Measurements from ENCODE around the gene KMO. TPM values are rescaled to one million over a fixed set of nuclear protein-coding genes. Genes with fewer than 3 reads are reported as not detected.

KMO gene
- total RNA-seq, 1 experiment from 2014 or later, result not detected

DNA sequence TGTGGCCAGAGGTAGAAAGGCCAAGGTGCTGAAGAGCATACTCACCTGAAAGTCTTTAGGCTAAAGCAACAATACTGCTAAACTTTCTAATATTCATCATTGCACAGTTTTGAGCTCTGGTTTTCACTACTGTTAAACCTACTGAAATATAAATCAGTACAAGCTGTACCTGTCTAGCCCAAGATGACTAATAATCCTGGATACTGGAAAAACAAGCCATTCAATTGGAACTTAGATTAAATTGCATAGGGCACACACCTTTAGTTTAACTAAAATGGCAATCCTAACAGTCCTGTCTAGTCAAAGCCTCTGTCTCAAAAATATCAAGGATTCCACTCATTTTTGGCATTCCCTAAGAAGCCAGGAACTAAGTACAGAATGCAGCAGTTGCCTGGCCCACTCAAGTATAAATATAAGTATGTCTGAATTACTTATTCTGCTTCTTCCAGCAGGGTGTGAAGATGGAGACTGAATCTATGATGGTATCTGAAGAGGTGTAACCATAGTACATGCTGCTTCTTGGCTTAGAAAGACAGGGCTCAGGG lies 104.9 kb downstream of the KMO start:
- H3K23ac ChIP-seq (ENCODE audit: insufficient read length, low read depth, low read length), result no peak overlapping the region
- no peaks in the 10 kb centered on the region for H3K79me1 ChIP-seq (ENCODE audit: insufficient read depth, low read depth, low read length, poor library complexity, severe bottlenecking)
- H2BK20ac ChIP-seq (ENCODE audit: low read depth, low read length, poor library complexity, severe bottlenecking), result no peak overlapping the region
- no peak overlapping the region for H3K27ac ChIP-seq (ENCODE audit: insufficient read length, low read depth, low read length)
- Mint-ChIP-seq H3K9me3 (peaks cover 9 to 14% of the 10 kb centered on the region in 2 experiments), H3K36me3 (ENCODE audit: insufficient read depth in 1 of 3, low read depth in 3 of 3) (peaks cover 28 to 38% (median 36%) of the 10 kb centered on the region in 3 experiments), H3K4me3 (peak overlapping the region; percentile 86 to 89; a peak in 3 of 5 replicates), H3K4me1 (peaks cover 24 to 27% of the 10 kb centered on the region in 2 experiments), H3K27me3 (ENCODE audit: low read depth) (peaks cover 16% of the 10 kb centered on the region), H3K27ac (no peak overlapping the region)
- no peak overlapping the region for H2BK12ac ChIP-seq (ENCODE audit: insufficient read length, low read depth, low read length)
- H3K18ac ChIP-seq (ENCODE audit: insufficient read length, low read depth, low read length), result no peak overlapping the region
- no peak overlapping the region for H4K5ac ChIP-seq (ENCODE audit: insufficient read length, low read depth, low read length)
- peak overlapping the region; percentile 87 for H3K4me2 ChIP-seq (ENCODE audit: insufficient read depth, insufficient read length, low read length)
- peaks cover 3% of the 10 kb centered on the region for H3K23me2 ChIP-seq (ENCODE audit: insufficient read length, low read depth, low read length, poor library complexity, severe bottlenecking)
- H3K9me3 ChIP-seq (ENCODE audit: control insufficient read depth, low read depth, low read length), result no peaks in the 10 kb centered on the region
- no peaks in the 10 kb centered on the region for H3K27me3 ChIP-seq (ENCODE audit: insufficient read depth, low read length)
- no peak overlapping the region for H3K14ac ChIP-seq (ENCODE audit: insufficient read depth, low read length)
- no peak overlapping the region for H4K91ac ChIP-seq (ENCODE audit: insufficient read length, low read depth, low read length)
- H4K8ac ChIP-seq (replicated peaks; ENCODE audit: insufficient read length, low read depth, low read length), result no peak overlapping the region
- no peak overlapping the region for H3K56ac ChIP-seq (ENCODE audit: insufficient read length, low read depth, low read length)
- no peak overlapping the region for H2BK5ac ChIP-seq (ENCODE audit: insufficient read length, low read length)
- no peak overlapping the region for H2BK120ac ChIP-seq (ENCODE audit: low read depth, low read length, poor library complexity, severe bottlenecking)
- TF ChIP-seq, protein P1, sequence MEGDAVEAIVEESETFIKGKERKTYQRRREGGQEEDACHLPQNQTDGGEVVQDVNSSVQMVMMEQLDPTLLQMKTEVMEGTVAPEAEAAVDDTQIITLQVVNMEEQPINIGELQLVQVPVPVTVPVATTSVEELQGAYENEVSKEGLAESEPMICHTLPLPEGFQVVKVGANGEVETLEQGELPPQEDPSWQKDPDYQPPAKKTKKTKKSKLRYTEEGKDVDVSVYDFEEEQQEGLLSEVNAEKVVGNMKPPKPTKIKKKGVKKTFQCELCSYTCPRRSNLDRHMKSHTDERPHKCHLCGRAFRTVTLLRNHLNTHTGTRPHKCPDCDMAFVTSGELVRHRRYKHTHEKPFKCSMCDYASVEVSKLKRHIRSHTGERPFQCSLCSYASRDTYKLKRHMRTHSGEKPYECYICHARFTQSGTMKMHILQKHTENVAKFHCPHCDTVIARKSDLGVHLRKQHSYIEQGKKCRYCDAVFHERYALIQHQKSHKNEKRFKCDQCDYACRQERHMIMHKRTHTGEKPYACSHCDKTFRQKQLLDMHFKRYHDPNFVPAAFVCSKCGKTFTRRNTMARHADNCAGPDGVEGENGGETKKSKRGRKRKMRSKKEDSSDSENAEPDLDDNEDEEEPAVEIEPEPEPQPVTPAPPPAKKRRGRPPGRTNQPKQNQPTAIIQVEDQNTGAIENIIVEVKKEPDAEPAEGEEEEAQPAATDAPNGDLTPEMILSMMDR (conservative IDR thresholded peaks at IDR 0.05), result no peak
- no peak overlapping the region for H2AFZ ChIP-seq (ENCODE audit: low read length)
- DNase-seq, result no peak
- no peak overlapping the region for H3T11ph ChIP-seq (ENCODE audit: low read length)
- H3K4ac ChIP-seq (ENCODE audit: low read depth, low read length), result no peak overlapping the region
- H2AK5ac ChIP-seq (ENCODE audit: insufficient read length, low read length), result no peak overlapping the region
- H3K9ac ChIP-seq (ENCODE audit: extremely low read depth, insufficient read length, low read length), result no peak overlapping the region
- no peaks in the 10 kb centered on the region for H4K20me1 ChIP-seq (ENCODE audit: control insufficient read depth, insufficient read depth, insufficient read length)
- peaks cover 20% of the 10 kb centered on the region; the same call in 1 of the 2 replicates for H3K79me2 ChIP-seq (ENCODE audit: insufficient read depth, low read length)
- no peak overlapping the region for H2BK15ac ChIP-seq (ENCODE audit: low read depth, low read length)
- H3K4me1 ChIP-seq (ENCODE audit: insufficient read depth, low read length), result peaks cover 6% of the 10 kb centered on the region; the same call in 1 of the 2 replicates
